ENCODE measurements around the gene MACROD2.

MACROD2 gene

DNA sequence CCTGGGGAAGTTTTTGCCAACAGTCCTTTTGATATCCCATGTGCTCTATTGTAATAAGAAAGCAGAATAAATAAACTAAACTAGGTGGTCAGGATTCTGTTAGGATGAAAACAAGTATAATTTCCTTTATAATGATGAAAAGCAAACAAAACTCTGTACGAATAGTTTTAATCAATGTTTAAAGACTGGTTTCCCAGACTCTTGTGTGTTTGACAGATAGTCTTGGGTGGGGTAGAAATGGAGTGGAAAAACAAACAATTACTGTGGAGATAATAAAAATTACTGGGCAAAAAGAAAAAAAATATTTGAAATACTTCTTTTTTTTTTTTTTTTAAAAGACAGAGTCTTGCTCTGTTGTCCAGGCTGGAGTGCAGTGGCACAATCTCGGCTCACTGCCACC lies 494.2 kb downstream of the MACROD2 start:
- TF ChIP-seq, protein P1, sequence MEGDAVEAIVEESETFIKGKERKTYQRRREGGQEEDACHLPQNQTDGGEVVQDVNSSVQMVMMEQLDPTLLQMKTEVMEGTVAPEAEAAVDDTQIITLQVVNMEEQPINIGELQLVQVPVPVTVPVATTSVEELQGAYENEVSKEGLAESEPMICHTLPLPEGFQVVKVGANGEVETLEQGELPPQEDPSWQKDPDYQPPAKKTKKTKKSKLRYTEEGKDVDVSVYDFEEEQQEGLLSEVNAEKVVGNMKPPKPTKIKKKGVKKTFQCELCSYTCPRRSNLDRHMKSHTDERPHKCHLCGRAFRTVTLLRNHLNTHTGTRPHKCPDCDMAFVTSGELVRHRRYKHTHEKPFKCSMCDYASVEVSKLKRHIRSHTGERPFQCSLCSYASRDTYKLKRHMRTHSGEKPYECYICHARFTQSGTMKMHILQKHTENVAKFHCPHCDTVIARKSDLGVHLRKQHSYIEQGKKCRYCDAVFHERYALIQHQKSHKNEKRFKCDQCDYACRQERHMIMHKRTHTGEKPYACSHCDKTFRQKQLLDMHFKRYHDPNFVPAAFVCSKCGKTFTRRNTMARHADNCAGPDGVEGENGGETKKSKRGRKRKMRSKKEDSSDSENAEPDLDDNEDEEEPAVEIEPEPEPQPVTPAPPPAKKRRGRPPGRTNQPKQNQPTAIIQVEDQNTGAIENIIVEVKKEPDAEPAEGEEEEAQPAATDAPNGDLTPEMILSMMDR (IDR thresholded peaks at IDR 0.05; ENCODE audit: insufficient read depth, low read length, poor library complexity, severe bottlenecking), result no peak
- H3K27me3 ChIP-seq (replicated peaks; ENCODE audit: control insufficient read depth, insufficient read depth, low read length), result no peaks in the 10 kb centered on the region
- H3K4me3 ChIP-seq (replicated peaks; ENCODE audit: low read depth, low read length), result no peak overlapping the region
- H3K36me3 ChIP-seq (ENCODE audit: control insufficient read depth, insufficient read depth, low read length), result no peaks in the 10 kb centered on the region
- DNase-seq (ENCODE audit: extremely low read depth, insufficient read length), result no peak

DNA sequence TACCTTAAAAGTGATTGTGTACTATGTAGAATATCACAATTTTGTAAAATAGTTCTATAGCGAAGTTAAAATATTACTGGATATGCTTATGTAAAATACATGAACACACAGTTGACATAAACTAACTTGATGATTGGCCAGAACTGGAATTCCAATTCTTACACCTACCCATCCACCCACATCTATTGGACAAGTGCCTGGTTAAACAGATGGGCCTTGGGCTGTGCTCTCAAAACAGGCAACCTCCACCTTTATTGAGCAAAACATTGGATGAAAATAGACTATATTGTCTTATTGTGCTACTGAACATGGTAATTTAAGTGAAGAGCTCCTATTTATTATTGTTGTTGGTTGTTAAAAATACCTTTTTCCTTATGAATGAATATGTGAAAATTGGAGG lies 496.1 kb downstream of the MACROD2 start:
- no peaks in the 10 kb centered on the region for H3K36me3 ChIP-seq (ENCODE audit: control insufficient read depth, insufficient read depth, low read length)
- no peaks in the 10 kb centered on the region for H3K27me3 ChIP-seq (replicated peaks; ENCODE audit: control insufficient read depth, insufficient read depth, low read length)
- DNase-seq (ENCODE audit: extremely low read depth, insufficient read length), result no peak
- H3K4me3 ChIP-seq (replicated peaks; ENCODE audit: low read depth, low read length), result no peak overlapping the region
- TF ChIP-seq, protein P1 (IDR thresholded peaks at IDR 0.05; ENCODE audit: insufficient read depth, low read length, poor library complexity, severe bottlenecking), result no peak

DNA sequence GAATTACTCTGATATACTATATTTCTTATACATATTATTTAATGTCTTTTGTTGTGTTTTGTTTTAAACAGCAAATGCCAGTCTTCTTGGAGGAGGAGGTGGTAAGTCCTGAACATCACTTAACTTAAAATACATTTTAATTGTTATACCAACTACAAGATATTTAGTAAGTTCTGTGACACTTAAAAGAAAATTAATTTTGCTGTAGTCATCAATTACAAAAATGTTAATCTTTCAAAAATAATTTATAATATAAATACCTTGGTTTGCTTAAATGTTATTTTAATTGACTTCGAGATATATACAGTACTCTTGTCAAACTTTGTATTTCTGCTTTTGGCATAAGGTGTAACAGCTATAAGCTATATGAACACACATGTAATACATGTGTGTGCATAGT lies 498.1 kb downstream of the MACROD2 start:
- H3K27me3 ChIP-seq (replicated peaks; ENCODE audit: control insufficient read depth, insufficient read depth, low read length), result no peaks in the 10 kb centered on the region; the same call in 1 of the 2 replicates
- no peak for DNase-seq (ENCODE audit: extremely low read depth, insufficient read length)
- TF ChIP-seq, protein P1 (IDR thresholded peaks at IDR 0.05; ENCODE audit: insufficient read depth, low read length, poor library complexity, severe bottlenecking), result no peak
- H3K4me3 ChIP-seq (replicated peaks; ENCODE audit: low read depth, low read length), result no peak overlapping the region
- H3K36me3 ChIP-seq (ENCODE audit: control insufficient read depth, insufficient read depth, low read length), result no peaks in the 10 kb centered on the region

DNA sequence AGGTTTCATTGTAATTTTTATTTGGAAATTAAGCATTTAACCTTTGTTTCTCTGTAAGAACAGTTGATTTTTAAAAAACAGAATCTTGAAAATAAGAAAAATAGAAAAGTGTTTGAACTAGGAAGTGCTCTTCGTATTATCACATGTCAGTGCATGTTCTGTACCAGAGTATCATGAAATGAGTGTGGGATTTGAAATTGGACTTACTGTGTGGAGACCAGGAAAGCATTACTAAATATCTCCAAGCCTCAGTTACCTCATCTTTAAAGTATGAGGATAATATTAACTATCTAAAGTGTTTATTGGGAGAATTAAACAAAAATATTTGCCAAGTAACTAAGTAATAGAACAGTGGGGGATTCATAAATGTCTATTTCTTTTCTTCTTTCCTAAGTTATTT lies 499.0 kb downstream of the MACROD2 start:
- H3K36me3 ChIP-seq (ENCODE audit: control insufficient read depth, insufficient read depth, low read length), result no peaks in the 10 kb centered on the region
- TF ChIP-seq, protein P1 (IDR thresholded peaks at IDR 0.05; ENCODE audit: insufficient read depth, low read length, poor library complexity, severe bottlenecking), result no peak
- DNase-seq (ENCODE audit: extremely low read depth, insufficient read length), result no peak
- no peaks in the 10 kb centered on the region; the same call in 1 of the 2 replicates for H3K27me3 ChIP-seq (replicated peaks; ENCODE audit: control insufficient read depth, insufficient read depth, low read length)
- H3K4me3 ChIP-seq (replicated peaks; ENCODE audit: low read depth, low read length), result no peak overlapping the region

DNA sequence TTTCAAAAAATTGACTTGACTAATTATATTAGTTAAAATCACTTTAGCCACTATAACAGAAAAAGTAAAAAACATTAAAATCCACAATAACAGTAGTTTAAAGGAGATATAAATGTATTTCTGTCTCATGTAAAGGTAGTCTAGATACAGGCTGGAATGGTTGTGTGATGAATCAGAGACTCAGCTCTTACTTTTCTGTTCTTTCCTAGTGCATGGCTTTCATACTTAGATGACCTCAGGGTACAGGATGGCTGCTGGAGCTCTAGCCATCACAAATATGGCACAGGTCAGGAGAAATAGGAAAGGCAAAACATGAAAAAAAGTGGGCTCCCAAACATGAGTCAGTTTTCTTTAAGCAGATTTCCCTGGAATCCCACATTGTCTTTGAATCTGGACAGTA lies 499.8 kb downstream of the MACROD2 start:
- H3K27me3 ChIP-seq (replicated peaks; ENCODE audit: control insufficient read depth, insufficient read depth, low read length), result no peaks in the 10 kb centered on the region; the same call in 1 of the 2 replicates
- DNase-seq (ENCODE audit: extremely low read depth, insufficient read length), result no peak
- H3K36me3 ChIP-seq (ENCODE audit: control insufficient read depth, insufficient read depth, low read length), result no peaks in the 10 kb centered on the region
- H3K4me3 ChIP-seq (replicated peaks; ENCODE audit: low read depth, low read length), result no peak overlapping the region
- TF ChIP-seq, protein P1 (IDR thresholded peaks at IDR 0.05; ENCODE audit: insufficient read depth, low read length, poor library complexity, severe bottlenecking), result no peak

DNA sequence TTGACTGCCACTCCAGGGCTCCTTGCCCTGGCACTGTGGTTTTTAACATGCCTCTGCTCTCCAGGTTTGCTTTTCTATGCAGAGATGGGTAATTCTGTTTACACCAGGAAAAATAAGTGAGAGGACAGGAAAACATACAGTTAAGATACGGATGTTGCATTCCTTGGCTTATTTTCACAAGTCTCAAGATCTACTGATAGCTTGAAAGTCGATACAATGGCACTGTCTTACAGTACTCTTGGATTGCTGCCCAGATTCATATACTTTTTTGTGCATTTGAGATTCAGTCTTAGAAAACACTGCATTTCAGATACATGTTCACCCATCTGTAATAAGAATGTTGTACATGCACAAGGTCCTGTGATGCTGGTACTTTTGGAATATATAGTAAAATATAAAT lies 501.7 kb downstream of the MACROD2 start:
- TF ChIP-seq, protein P1 (IDR thresholded peaks at IDR 0.05; ENCODE audit: insufficient read depth, low read length, poor library complexity, severe bottlenecking), result no peak
- no peaks in the 10 kb centered on the region for H3K36me3 ChIP-seq (ENCODE audit: control insufficient read depth, insufficient read depth, low read length)
- H3K27me3 ChIP-seq (replicated peaks; ENCODE audit: control insufficient read depth, insufficient read depth, low read length), result no peaks in the 10 kb centered on the region; the same call in 1 of the 2 replicates

More for the DNA sequence above, 501.7 kb downstream of the MACROD2 start:
- no peak for DNase-seq (ENCODE audit: extremely low read depth, insufficient read length)
- no peak overlapping the region for H3K4me3 ChIP-seq (replicated peaks; ENCODE audit: low read depth, low read length)

All from GM06990 (cell line).